MM.1S (cell line): Measurements from ENCODE around the gene LRRC28.

ENCODE experiments used
- EZH2 ChIP-seq: fragments of 300-600 bp; sonication (generic); optimal IDR thresholded peaks from 2 replicates; pipeline ENCODE3; 2017; ENCODE audit warnings: low read depth, mild to moderate bottlenecking, antibody characterized with exemption, low read length, mixed read lengths
- EZH2phosphoT487 ChIP-seq: fragments of 300-600 bp; sonication (generic); IDR thresholded peaks from 2 replicates; pipeline ENCODE4 v1.6.1; 2018; ENCODE audit warnings: antibody characterized with exemption, low read length
- TF ChIP-seq, protein P1 (sequence below): fragments of 300-600 bp; sonication (generic); IDR thresholded peaks from 2 replicates; pipeline ENCODE4 v1.5.1; 2016; ENCODE audit warnings: antibody characterized with exemption, low read length, mixed read lengths

DNA sequence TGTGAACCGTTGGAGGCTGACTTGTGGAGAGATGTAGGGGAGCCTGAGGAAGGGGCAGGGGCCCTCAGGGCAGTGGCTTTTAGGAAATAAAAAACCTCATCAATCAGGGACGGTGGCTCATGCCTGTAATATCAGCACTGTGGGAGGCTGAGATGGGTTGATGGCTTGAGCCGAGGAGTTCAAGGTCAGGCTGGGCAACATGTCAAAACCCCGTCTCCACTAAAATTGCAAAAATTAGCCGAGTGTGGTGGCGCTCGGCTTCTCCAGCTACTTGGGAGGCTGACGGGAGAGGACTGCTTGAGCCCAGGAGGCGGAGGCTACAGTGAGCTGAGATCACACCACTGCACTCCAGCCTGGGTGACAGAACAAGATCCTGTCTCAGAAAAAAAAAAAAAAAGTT is 9.5 kb upstream of the LRRC28 start:
- TF ChIP-seq, protein P1, sequence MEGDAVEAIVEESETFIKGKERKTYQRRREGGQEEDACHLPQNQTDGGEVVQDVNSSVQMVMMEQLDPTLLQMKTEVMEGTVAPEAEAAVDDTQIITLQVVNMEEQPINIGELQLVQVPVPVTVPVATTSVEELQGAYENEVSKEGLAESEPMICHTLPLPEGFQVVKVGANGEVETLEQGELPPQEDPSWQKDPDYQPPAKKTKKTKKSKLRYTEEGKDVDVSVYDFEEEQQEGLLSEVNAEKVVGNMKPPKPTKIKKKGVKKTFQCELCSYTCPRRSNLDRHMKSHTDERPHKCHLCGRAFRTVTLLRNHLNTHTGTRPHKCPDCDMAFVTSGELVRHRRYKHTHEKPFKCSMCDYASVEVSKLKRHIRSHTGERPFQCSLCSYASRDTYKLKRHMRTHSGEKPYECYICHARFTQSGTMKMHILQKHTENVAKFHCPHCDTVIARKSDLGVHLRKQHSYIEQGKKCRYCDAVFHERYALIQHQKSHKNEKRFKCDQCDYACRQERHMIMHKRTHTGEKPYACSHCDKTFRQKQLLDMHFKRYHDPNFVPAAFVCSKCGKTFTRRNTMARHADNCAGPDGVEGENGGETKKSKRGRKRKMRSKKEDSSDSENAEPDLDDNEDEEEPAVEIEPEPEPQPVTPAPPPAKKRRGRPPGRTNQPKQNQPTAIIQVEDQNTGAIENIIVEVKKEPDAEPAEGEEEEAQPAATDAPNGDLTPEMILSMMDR, result no peak
- TF ChIP-seq EZH2 (no peak), EZH2phosphoT487 (no peak)
